ENCODE results near the gene PSMD1.

Gene PSMD1

GRCh38 chr2:231144896-231145295 is 88.2 kb downstream of the PSMD1 start:
- DNase-seq (ENCODE audit: extremely low spot score) = no peak
- ChIA-PET POLR2A (no interaction called here), CTCF (no interaction called here)
- TF ChIP-seq LEF1 (IDR thresholded peaks at IDR 0.05; ENCODE audit: borderline replicate concordance) (no peak), FOXM1 (IDR thresholded peaks at IDR 0.05; ENCODE audit: borderline replicate concordance) (no peak), SUZ12 (IDR thresholded peaks at IDR 0.05) (no peak), ARNT (IDR thresholded peaks at IDR 0.05) (no peak), L3MBTL2 (conservative IDR thresholded peaks at IDR 0.05) (no peak)

DNA sequence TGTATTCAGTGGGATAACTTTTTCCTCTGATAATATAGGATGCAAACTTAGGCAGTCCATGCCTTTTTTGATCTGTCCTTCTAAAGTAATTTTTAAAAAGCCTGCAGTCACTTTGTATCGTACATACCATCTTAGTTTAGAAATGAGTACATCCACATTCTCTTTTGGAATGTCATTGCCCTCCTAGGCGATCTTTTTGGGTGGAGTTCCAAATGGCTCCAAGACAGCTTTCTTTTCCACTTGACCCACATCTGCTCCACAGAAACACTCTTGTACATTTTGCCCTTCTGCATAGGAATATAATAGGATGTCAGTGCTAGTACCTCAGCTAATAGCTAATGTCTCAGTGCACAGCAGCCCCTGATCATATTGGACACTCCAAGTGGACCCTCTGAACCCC is 90.0 kb downstream of the PSMD1 start:
- POLR2A ChIA-PET = interaction anchor here (0.7 kb wide), 1 partner anchor 98 kb away, joined by 3 read pairs; no protein-coding TSS in a partner anchor
- no peak for DNase-seq (ENCODE audit: extremely low spot score)
- CTCF ChIA-PET = no interaction called here
- TF ChIP-seq TARDBP (IDR thresholded peaks at IDR 0.05) (no peak), FOXA1 (IDR thresholded peaks at IDR 0.05) (no peak), BHLHE40 (IDR thresholded peaks at IDR 0.05; ENCODE audit: borderline replicate concordance) (no peak), CTBP1 (IDR thresholded peaks at IDR 0.05; ENCODE audit: borderline replicate concordance) (no peak), SP1 (IDR thresholded peaks at IDR 0.05) (no peak), SUZ12 (IDR thresholded peaks at IDR 0.05) (no peak), ZNF384 (IDR thresholded peaks at IDR 0.05) (no peak), L3MBTL2 (conservative IDR thresholded peaks at IDR 0.05) (no peak), FOXK2 (IDR thresholded peaks at IDR 0.05) (no peak), HDGF (IDR thresholded peaks at IDR 0.05; ENCODE audit: borderline replicate concordance) (no peak), ELF4 (IDR thresholded peaks at IDR 0.05) (no peak), LEF1 (IDR thresholded peaks at IDR 0.05; ENCODE audit: borderline replicate concordance) (no peak), NFRKB (IDR thresholded peaks at IDR 0.05) (no peak), FOXM1 (IDR thresholded peaks at IDR 0.05; ENCODE audit: borderline replicate concordance) (no peak), ARNT (IDR thresholded peaks at IDR 0.05) (no peak)
- TF ChIP-seq, protein P1, sequence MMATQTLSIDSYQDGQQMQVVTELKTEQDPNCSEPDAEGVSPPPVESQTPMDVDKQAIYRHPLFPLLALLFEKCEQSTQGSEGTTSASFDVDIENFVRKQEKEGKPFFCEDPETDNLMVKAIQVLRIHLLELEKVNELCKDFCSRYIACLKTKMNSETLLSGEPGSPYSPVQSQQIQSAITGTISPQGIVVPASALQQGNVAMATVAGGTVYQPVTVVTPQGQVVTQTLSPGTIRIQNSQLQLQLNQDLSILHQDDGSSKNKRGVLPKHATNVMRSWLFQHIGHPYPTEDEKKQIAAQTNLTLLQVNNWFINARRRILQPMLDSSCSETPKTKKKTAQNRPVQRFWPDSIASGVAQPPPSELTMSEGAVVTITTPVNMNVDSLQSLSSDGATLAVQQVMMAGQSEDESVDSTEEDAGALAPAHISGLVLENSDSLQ (IDR thresholded peaks at IDR 0.05) = no peak

DNA sequence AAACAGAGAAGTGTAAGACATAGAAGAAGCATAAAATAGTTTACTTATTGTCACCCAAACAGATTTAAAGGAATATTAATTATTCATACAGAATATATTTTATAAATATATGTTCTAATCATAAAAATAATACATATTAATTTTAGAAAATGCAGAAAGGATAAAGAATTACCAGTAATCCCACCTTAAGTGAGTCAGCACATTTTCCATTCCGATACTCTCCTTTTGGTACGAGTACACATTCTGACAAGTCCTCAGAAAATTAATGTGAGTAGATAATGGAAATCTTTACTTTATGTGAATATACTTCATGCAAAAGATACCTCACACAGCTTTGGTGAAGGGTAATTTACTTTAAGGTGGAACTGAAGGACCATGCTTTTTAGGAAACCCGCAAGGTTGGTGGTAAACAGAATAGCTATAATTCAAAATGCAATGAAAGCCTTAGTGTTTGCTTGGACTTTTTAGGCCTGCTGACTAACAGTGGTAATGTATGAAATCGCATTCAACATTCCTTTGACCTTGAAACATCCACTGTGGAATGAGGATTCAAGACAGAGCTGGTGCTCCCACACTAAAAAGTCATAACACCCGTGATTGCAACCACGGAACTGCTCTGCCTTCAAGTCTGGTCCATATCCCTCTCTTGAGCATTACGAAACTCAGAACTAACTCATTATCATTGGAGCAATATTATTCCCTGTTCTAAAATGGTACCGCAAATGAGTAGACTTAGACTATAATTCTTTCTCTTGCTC is 96.3 kb downstream of the PSMD1 start:
- no peak for DNase-seq (ENCODE audit: extremely low spot score)
- TF ChIP-seq SUZ12 (IDR thresholded peaks at IDR 0.05) (no peak), ARNT (IDR thresholded peaks at IDR 0.05) (no peak), FOXM1 (IDR thresholded peaks at IDR 0.05; ENCODE audit: borderline replicate concordance) (no peak), NFRKB (IDR thresholded peaks at IDR 0.05) (no peak), HDGF (IDR thresholded peaks at IDR 0.05; ENCODE audit: borderline replicate concordance) (no peak)
- ChIA-PET CTCF (no interaction called here), POLR2A (no interaction called here)

- TF ChIP-seq ARNT (IDR thresholded peaks at IDR 0.05) (no peak), HDGF (IDR thresholded peaks at IDR 0.05; ENCODE audit: borderline replicate concordance) (no peak), FOXM1 (IDR thresholded peaks at IDR 0.05; ENCODE audit: borderline replicate concordance) (no peak), BHLHE40 (IDR thresholded peaks at IDR 0.05; ENCODE audit: borderline replicate concordance) (no peak), CTBP1 (IDR thresholded peaks at IDR 0.05; ENCODE audit: borderline replicate concordance) (no peak), L3MBTL2 (conservative IDR thresholded peaks at IDR 0.05) (no peak), SP1 (IDR thresholded peaks at IDR 0.05) (no peak), ELF4 (IDR thresholded peaks at IDR 0.05) (no peak), FOXA1 (IDR thresholded peaks at IDR 0.05) (no peak), SUZ12 (IDR thresholded peaks at IDR 0.05) (no peak), TARDBP (IDR thresholded peaks at IDR 0.05) (no peak), NFRKB (IDR thresholded peaks at IDR 0.05) (no peak)
- TF ChIP-seq, protein P1 (IDR thresholded peaks at IDR 0.05) = no peak
- POLR2A ChIA-PET = no interaction called here
- CTCF ChIA-PET = no interaction called here
- DNase-seq (ENCODE audit: extremely low spot score) = no peak
These were observed 102.6 kb downstream of the PSMD1 start for GRCh38 chr2:231159306-231159705.

GRCh38 chr2:231160701-231161100 is 104.0 kb downstream of the PSMD1 start:
- POLR2A ChIA-PET = no interaction called here
- no peak for DNase-seq (ENCODE audit: extremely low spot score)
- CTCF ChIA-PET = no interaction called here
- TF ChIP-seq L3MBTL2 (conservative IDR thresholded peaks at IDR 0.05) (no peak), SUZ12 (IDR thresholded peaks at IDR 0.05) (no peak), HDGF (IDR thresholded peaks at IDR 0.05; ENCODE audit: borderline replicate concordance) (no peak), SP1 (IDR thresholded peaks at IDR 0.05) (no peak), ELF4 (IDR thresholded peaks at IDR 0.05) (no peak), BHLHE40 (IDR thresholded peaks at IDR 0.05; ENCODE audit: borderline replicate concordance) (no peak)

DNA sequence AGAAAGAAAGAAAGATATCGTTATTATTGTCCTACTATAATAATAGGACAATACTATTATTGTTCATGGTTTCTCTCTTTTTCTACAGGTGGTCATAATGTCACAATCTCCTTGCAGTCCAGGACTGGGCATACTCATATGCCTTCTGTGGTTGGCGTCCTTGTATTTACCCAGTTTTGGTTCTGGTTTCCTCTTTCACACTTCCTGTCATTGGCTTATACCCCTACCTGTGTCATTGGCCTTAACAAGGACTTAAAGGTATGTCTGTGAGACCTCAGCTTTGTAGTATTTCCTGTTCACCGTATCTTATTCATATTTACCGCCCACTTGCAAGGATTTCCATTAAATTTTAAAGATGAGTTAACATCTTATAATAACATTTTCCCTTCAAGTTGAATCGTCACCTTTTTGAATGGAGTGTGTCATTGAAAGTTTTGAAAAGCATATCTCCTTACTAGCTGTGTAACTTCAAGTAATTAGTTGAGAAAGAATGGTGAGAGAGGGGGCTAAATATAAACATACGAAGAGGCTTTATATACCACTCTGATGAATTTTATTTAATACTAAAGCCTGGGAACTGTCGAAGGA is 104.7 kb downstream of the PSMD1 start:
- POLR2A ChIA-PET = no interaction called here
- CTCF ChIA-PET = no interaction called here

More for the DNA sequence above, 104.7 kb downstream of the PSMD1 start:
- DNase-seq (ENCODE audit: extremely low spot score) = no peak
- TF ChIP-seq BHLHE40 (IDR thresholded peaks at IDR 0.05; ENCODE audit: borderline replicate concordance) (no peak), FOXA1 (IDR thresholded peaks at IDR 0.05) (no peak), NFRKB (IDR thresholded peaks at IDR 0.05) (no peak), SUZ12 (IDR thresholded peaks at IDR 0.05) (no peak), ARNT (IDR thresholded peaks at IDR 0.05) (no peak), TARDBP (IDR thresholded peaks at IDR 0.05) (no peak), LEF1 (IDR thresholded peaks at IDR 0.05; ENCODE audit: borderline replicate concordance) (no peak), CTBP1 (IDR thresholded peaks at IDR 0.05; ENCODE audit: borderline replicate concordance) (no peak), FOXK2 (IDR thresholded peaks at IDR 0.05) (no peak), ZNF384 (IDR thresholded peaks at IDR 0.05) (no peak), SP1 (IDR thresholded peaks at IDR 0.05) (no peak)
- TF ChIP-seq, protein P1 (IDR thresholded peaks at IDR 0.05) = no peak

All from HEK293T (cell line).